ENCODE results near the gene CMTM4. TPM values are rescaled to one million over a fixed set of nuclear protein-coding genes. Genes with fewer than 3 reads are reported as not detected.

Gene CMTM4
- polyA plus RNA-seq, 1 of the 3 experiments (the other 2 are of a cell fraction): 21.7 TPM

DNA sequence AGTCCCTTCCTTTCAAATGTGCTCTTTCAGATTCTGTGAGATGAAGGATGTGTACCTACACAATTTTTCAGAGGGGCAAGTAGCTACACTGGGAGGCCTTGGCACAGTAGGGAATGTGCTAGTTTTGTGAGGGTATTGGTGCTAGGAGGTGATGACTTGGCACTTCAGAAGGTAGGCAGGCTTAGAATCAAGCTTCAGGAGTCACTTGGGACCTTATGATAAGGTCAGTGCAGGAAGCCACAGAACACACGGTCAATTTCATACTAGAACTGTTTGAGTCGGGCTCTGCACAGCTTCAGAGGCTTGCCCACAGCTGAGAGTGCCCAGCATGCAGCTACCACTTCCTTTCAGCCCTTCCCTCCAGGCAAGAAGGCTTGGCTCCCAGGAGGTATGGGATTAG lies 124.2 kb downstream of the CMTM4 start (continued):
- TF ChIP-seq, protein P1, sequence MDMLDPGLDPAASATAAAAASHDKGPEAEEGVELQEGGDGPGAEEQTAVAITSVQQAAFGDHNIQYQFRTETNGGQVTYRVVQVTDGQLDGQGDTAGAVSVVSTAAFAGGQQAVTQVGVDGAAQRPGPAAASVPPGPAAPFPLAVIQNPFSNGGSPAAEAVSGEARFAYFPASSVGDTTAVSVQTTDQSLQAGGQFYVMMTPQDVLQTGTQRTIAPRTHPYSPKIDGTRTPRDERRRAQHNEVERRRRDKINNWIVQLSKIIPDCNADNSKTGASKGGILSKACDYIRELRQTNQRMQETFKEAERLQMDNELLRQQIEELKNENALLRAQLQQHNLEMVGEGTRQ (IDR thresholded peaks at IDR 0.05; ENCODE audit: borderline replicate concordance, low read depth, low read length): no peak

DNA sequence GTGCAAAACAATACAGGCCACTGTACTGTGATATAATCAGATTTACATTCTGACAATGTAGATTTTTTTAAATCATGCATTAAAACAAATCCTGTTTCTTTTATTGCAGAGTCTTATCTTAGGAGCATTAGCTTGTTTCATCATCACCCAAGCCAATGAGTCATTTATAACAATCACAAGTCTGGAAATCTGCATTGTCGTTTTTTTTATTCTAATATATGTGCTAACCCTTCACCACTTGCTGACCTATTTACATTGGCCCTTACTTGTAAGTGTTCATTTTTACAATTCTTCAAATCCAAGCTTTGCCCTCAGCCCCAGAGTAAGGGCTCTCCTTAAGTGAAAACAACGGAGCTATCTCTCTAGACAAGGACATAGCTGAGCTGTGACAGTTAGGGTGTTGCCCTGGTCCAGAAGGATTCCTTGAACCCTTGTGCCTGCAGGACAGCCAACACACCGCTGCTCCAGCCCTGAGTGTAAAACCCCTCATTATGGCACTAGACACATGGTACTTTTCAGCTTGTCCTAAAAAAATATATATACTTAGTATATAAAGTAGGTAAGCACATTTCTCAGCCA lies 126.6 kb downstream of the CMTM4 start:
- Histone ChIP-seq H3K27ac (ENCODE audit: low read depth in 2 of 2, low read length in 1 of 2) (peak overlapping the region in 1 of 2 experiments; percentile 80; a peak in 2 of 4 replicates), H3K79me2 (ENCODE audit: insufficient read depth) (peaks cover 4% of the 10 kb centered on the region; the same call in 1 of the 2 replicates), H3K9me2 (no peaks in the 10 kb centered on the region), H3K27me3 (ENCODE audit: insufficient read depth) (no peaks in the 10 kb centered on the region), H2AFZ (ENCODE audit: low read depth) (no peak overlapping the region), H4K20me1 (ENCODE audit: insufficient read depth) (peaks cover 11% of the 10 kb centered on the region; the same call in 1 of the 2 replicates), H3K4me1 (ENCODE audit: control insufficient read depth in 1 of 2, insufficient read depth in 2 of 2, low read depth in 1 of 2, low read length in 1 of 2) (peaks cover 0 to 19% of the 10 kb centered on the region in 2 experiments; a peak in 2 of 4 replicates), H3K4me3 (ENCODE audit: low read depth in 2 of 2, low read length in 1 of 2) (no peak overlapping the region), H3K36me3 (replicated peaks in 1 of 2; ENCODE audit: control insufficient read depth in 1 of 2, insufficient read depth in 2 of 2, low read length in 1 of 2) (peaks cover 24 to 28% of the 10 kb centered on the region in 2 experiments), H3F3A (replicated peaks; ENCODE audit: insufficient read depth) (peaks cover 33% of the 10 kb centered on the region), H3K9me3 (no peaks in the 10 kb centered on the region), H3K9ac (0 out of 2 replicates have a peak overlapping the region, but pooled peaks have one; percentile 2), H3K4me2 (peak overlapping the region; percentile 59)
- ChIA-PET POLR2A (no interaction called here), CTCF (interaction anchor here (0.9 to 1.9 kb wide), 4 partner anchors 12 to 163 kb away, joined by 3 to 4 read pairs (median 3); partner anchors contain the start of gene CKLF)
- TF ChIP-seq ELF1 (IDR thresholded peaks at IDR 0.05): no peak
- TF ChIP-seq SMC3 (IDR thresholded peaks at IDR 0.05; ENCODE audit: low read depth, low read length): no peak
- no peak for TF ChIP-seq JUND (IDR thresholded peaks at IDR 0.05)
- no peak for TF ChIP-seq GABPA (IDR thresholded peaks at IDR 0.05; ENCODE audit: low read depth)
- no peak for TF ChIP-seq TAF1 (IDR thresholded peaks at IDR 0.05; ENCODE audit: borderline replicate concordance, low read depth, low read length)
- TF ChIP-seq, protein P2, sequence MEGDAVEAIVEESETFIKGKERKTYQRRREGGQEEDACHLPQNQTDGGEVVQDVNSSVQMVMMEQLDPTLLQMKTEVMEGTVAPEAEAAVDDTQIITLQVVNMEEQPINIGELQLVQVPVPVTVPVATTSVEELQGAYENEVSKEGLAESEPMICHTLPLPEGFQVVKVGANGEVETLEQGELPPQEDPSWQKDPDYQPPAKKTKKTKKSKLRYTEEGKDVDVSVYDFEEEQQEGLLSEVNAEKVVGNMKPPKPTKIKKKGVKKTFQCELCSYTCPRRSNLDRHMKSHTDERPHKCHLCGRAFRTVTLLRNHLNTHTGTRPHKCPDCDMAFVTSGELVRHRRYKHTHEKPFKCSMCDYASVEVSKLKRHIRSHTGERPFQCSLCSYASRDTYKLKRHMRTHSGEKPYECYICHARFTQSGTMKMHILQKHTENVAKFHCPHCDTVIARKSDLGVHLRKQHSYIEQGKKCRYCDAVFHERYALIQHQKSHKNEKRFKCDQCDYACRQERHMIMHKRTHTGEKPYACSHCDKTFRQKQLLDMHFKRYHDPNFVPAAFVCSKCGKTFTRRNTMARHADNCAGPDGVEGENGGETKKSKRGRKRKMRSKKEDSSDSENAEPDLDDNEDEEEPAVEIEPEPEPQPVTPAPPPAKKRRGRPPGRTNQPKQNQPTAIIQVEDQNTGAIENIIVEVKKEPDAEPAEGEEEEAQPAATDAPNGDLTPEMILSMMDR (IDR thresholded peaks at IDR 0.05): no peak
- no peak for TF ChIP-seq CHD2 (IDR thresholded peaks at IDR 0.05; ENCODE audit: low read length, partially characterized antibody)
- no peak for TF ChIP-seq SIN3A (IDR thresholded peaks at IDR 0.05; ENCODE audit: borderline replicate concordance, low read depth, low read length)
- TF ChIP-seq MXI1 (IDR thresholded peaks at IDR 0.05; ENCODE audit: low read depth, low read length): no peak
- TF ChIP-seq RCOR1 (IDR thresholded peaks at IDR 0.05; ENCODE audit: low read length): no peak
- TF ChIP-seq, protein P3, sequence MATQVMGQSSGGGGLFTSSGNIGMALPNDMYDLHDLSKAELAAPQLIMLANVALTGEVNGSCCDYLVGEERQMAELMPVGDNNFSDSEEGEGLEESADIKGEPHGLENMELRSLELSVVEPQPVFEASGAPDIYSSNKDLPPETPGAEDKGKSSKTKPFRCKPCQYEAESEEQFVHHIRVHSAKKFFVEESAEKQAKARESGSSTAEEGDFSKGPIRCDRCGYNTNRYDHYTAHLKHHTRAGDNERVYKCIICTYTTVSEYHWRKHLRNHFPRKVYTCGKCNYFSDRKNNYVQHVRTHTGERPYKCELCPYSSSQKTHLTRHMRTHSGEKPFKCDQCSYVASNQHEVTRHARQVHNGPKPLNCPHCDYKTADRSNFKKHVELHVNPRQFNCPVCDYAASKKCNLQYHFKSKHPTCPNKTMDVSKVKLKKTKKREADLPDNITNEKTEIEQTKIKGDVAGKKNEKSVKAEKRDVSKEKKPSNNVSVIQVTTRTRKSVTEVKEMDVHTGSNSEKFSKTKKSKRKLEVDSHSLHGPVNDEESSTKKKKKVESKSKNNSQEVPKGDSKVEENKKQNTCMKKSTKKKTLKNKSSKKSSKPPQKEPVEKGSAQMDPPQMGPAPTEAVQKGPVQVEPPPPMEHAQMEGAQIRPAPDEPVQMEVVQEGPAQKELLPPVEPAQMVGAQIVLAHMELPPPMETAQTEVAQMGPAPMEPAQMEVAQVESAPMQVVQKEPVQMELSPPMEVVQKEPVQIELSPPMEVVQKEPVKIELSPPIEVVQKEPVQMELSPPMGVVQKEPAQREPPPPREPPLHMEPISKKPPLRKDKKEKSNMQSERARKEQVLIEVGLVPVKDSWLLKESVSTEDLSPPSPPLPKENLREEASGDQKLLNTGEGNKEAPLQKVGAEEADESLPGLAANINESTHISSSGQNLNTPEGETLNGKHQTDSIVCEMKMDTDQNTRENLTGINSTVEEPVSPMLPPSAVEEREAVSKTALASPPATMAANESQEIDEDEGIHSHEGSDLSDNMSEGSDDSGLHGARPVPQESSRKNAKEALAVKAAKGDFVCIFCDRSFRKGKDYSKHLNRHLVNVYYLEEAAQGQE (IDR thresholded peaks at IDR 0.05; ENCODE audit: low read depth, low read length): no peak
- TF ChIP-seq RAD21 (IDR thresholded peaks at IDR 0.05; ENCODE audit: low read length): no peak
- WGBS (ENCODE audit: low lambda C conversion rate): 52% methylated on average over 3 of the region's 3 CpGs
- DNase-seq: no peak
